CD14-positive monocyte (primary cell): ENCODE data around the gene STARD10. TPM values are rescaled to one million over a fixed set of nuclear protein-coding genes. Genes with fewer than 3 reads are reported as not detected.

ENCODE experiments used
- DNase-seq, 3 donors: peaks; one replicate each; pipeline ENCODE4 v3.0.0-alpha.2; 2011 to 2022
- H2AFZ ChIP-seq: 2 replicates; pipeline ENCODE4 v1.6.0; 2012; ENCODE audit warnings: mild to moderate bottlenecking, low read depth, low read length, inconsistent platforms; ENCODE audit not compliant: insufficient read depth, poor library complexity, severe bottlenecking
- H3K27ac ChIP-seq, 2 donors: 1 replicate in 1 of 2; 2 replicates in 1 of 2; pipeline ENCODE4 v1.5.1; 2012 to 2013; ENCODE audit warnings: low read length in 2 of 2, control low read depth in 1 of 2, inconsistent platforms in 1 of 2, low read depth in 1 of 2, mild to moderate bottlenecking in 1 of 2
- H3K27me3 ChIP-seq, 2 donors: one replicate each; pipeline versions ENCODE4 v1.6.0 to v1.6.1; 2011 to 2013; ENCODE audit warnings: low read length in 2 of 2; ENCODE audit not compliant: control insufficient read depth in 2 of 2, insufficient read depth in 2 of 2
- H3K36me3 ChIP-seq, 2 donors: replicated peaks in 1 of 2; 1 replicate in 1 of 2; 2 replicates in 1 of 2; pipeline versions ENCODE4 v1.5.1 to v1.6.1; 2012 to 2013; ENCODE audit warnings: low read length in 2 of 2, control low read depth in 1 of 2, inconsistent platforms in 1 of 2, mild to moderate bottlenecking in 1 of 2; ENCODE audit not compliant: insufficient read depth in 2 of 2, control insufficient read depth in 1 of 2
- H3K4me1 ChIP-seq, 2 donors: 1 replicate in 1 of 2; 2 replicates in 1 of 2; pipeline versions ENCODE4 v1.5.1 to v1.6.1; 2012 to 2013; ENCODE audit warnings: low read length in 2 of 2, control low read depth in 1 of 2, inconsistent platforms in 1 of 2, mild to moderate bottlenecking in 1 of 2, moderate library complexity in 1 of 2; ENCODE audit not compliant: insufficient read depth in 2 of 2, control insufficient read depth in 1 of 2
- H3K4me2 ChIP-seq: replicated peaks from 2 replicates; pipeline ENCODE3; 2012; ENCODE audit warnings: low read length, moderate library complexity, mild to moderate bottlenecking; ENCODE audit not compliant: poor library complexity, severe bottlenecking; ENCODE audit errors: extremely low read depth
- H3K4me3 ChIP-seq, 3 experiments: fragments of 200-600 bp in 1 of 3; sonication (generic) in 1 of 3; replicated peaks in 1 of 3; 1 replicate in 2 of 3; 2 replicates in 1 of 3; pipeline ENCODE4 v1.5.1; 2011 to 2013; ENCODE audit warnings: low read length in 3 of 3, mild to moderate bottlenecking in 3 of 3, control low read depth in 2 of 3, low read depth in 2 of 3, inconsistent platforms in 1 of 3, moderate library complexity in 1 of 3
- H3K79me2 ChIP-seq: 2 replicates; pipeline ENCODE4 v1.6.0; 2012; ENCODE audit warnings: mild to moderate bottlenecking, control low read depth, inconsistent platforms, low read length, moderate library complexity; ENCODE audit not compliant: insufficient read depth
- H3K9ac ChIP-seq: 2 replicates; pipeline ENCODE4 v1.6.0; 2017; ENCODE audit warnings: low read length, mild to moderate bottlenecking; ENCODE audit not compliant: insufficient read depth, poor library complexity, severe bottlenecking
- H3K9me3 ChIP-seq, 2 donors: replicated peaks in 1 of 2; 1 replicate in 1 of 2; 2 replicates in 1 of 2; pipeline versions ENCODE4 v1.5.1 to v1.6.1; 2012 to 2013; ENCODE audit warnings: low read length in 2 of 2, control low read depth in 1 of 2; ENCODE audit not compliant: control insufficient read depth in 1 of 2, insufficient read depth in 1 of 2
- H4K20me1 ChIP-seq: 2 replicates; pipeline ENCODE4 v1.6.0; 2012; ENCODE audit warnings: mild to moderate bottlenecking, low read length, control low read depth, moderate library complexity; ENCODE audit not compliant: insufficient read depth
- H3K27ac Mint-ChIP-seq, 7 donors: one replicate each; pipeline ENCODE4 v1.8.0; 2020; ENCODE audit warnings: mild to moderate bottlenecking in 7 of 7, mixed read lengths in 7 of 7, moderate library complexity in 6 of 7, inconsistent platforms in 2 of 7
- H3K27me3 Mint-ChIP-seq, 3 donors: one replicate each; pipeline ENCODE4 v1.8.0; 2021 to 2022; ENCODE audit warnings: low read depth in 3 of 3, mild to moderate bottlenecking in 3 of 3, mixed read lengths in 3 of 3, moderate library complexity in 3 of 3, inconsistent platforms in 1 of 3
- H3K36me3 Mint-ChIP-seq, 2 donors: one replicate each; pipeline ENCODE4 v1.8.0; 2020; ENCODE audit warnings: mixed read lengths in 2 of 2, inconsistent platforms in 1 of 2, mild to moderate bottlenecking in 1 of 2
- H3K4me1 Mint-ChIP-seq: one replicate; pipeline ENCODE4 v1.8.0; 2020; ENCODE audit warnings: mild to moderate bottlenecking, mixed read lengths
- H3K4me3 Mint-ChIP-seq, 2 donors: one replicate each; pipeline ENCODE4 v1.8.0; 2020; ENCODE audit warnings: mild to moderate bottlenecking in 2 of 2, mixed read lengths in 2 of 2, moderate library complexity in 1 of 2
- H3K9me3 Mint-ChIP-seq, 7 donors: one replicate each; pipeline ENCODE4 v1.8.0; 2020 to 2022; ENCODE audit warnings: mixed read lengths in 7 of 7, mild to moderate bottlenecking in 6 of 7, moderate library complexity in 6 of 7, inconsistent platforms in 2 of 7
- CTCF ChIP-seq: fragments of 200-600 bp; IDR thresholded peaks from one replicate; pipeline ENCODE4 v1.8.0; 2022; ENCODE audit warnings: antibody characterized with exemption, mild to moderate bottlenecking
- WGBS: methylation state at CpG from one replicate; pipeline ENCODE4 v1.1.5; 2013; ENCODE audit warnings: missing lambda C conversion rate; ENCODE audit not compliant: insufficient coverage; 5-methylcytosine and 5-hydroxymethylcytosine counted together
- intact Hi-C, 2 donors: fragments of 100-400 bp; cut with micrococcal nuclease; formaldehyde crosslinking; loops; one replicate each; pipeline versions ENCODE4 v1.15.0 to v1.15.1; 2023
- polyA plus RNA-seq, 3 donors: library from polyadenylated mRNA; depleted of rRNA in 1 of 3; unstranded in 2 of 3; stranded (reverse) in 1 of 3; fragments of 300-500 nt in 2 of 3; fragments of >200 nt in 1 of 3; fragmentation: Illumina TruSeq in 2 of 3; gene quantifications; 1 replicate in 2 of 3; 2 replicates in 1 of 3; pipeline ENCODE4 v1.2.3, GENCODE V29; 2012 to 2021

STARD10 gene
- polyA plus RNA-seq, 3 donors, result 13.6 to 18.7 (median 15.4) TPM

- peak overlapping the region in 3 of 7 donors; percentile 20 to 80 (median 26) for H3K27ac Mint-ChIP-seq
- peak overlapping the region in 2 of 3 experiments; percentile 10 to 13 for H3K4me3 ChIP-seq
- no peak for TF ChIP-seq CTCF
- peaks cover 39% of the 10 kb centered on the region for H3K4me1 Mint-ChIP-seq
- peaks cover 3 to 30% of the 10 kb centered on the region in 2 donors for H3K27me3 ChIP-seq
- no peak overlapping the region for H2AFZ ChIP-seq
- H3K79me2 ChIP-seq, result no peaks in the 10 kb centered on the region
- peaks cover 6 to 20% of the 10 kb centered on the region in 2 donors for H3K36me3 Mint-ChIP-seq
- 63% methylated on average over 13 of the region's 14 CpGs for WGBS
- peak overlapping the region; percentile 72 to 78 for H3K4me3 Mint-ChIP-seq
- H3K9me3 ChIP-seq, result no peaks in the 10 kb centered on the region
- peaks cover 0 to 2% (median 0%) of the 10 kb centered on the region in 7 donors for H3K9me3 Mint-ChIP-seq
- H3K9ac ChIP-seq, result no peak overlapping the region
- H3K27ac ChIP-seq, result no peak overlapping the region
- no peaks in the 10 kb centered on the region for H3K36me3 ChIP-seq
- H3K4me2 ChIP-seq, result peak overlapping the region; percentile 80
- intact Hi-C loops, result no loop called here
- peaks cover 13% of the 10 kb centered on the region for H4K20me1 ChIP-seq
- DNase-seq, result no peak
- peaks cover 29 to 37% (median 33%) of the 10 kb centered on the region in 3 donors for H3K27me3 Mint-ChIP-seq
- peaks cover 29 to 38% of the 10 kb centered on the region in 2 donors for H3K4me1 ChIP-seq
Measured at GRCh38 chr11:72782081-72782920, 11.5 kb downstream of the STARD10 start.

- Mint-ChIP-seq H3K4me1 (peaks cover 39% of the 10 kb centered on the region), H3K36me3 (peaks cover 6 to 20% of the 10 kb centered on the region in 2 donors), H3K4me3 (peak overlapping the region; percentile 75 to 82), H3K27ac (peak overlapping the region in 3 of 7 donors; percentile 26 to 80 (median 58)), H3K27me3 (peaks cover 29 to 37% (median 33%) of the 10 kb centered on the region in 3 donors), H3K9me3 (peaks cover 0 to 2% (median 0%) of the 10 kb centered on the region in 7 donors)
- H3K27me3 ChIP-seq, result peaks cover 3 to 30% of the 10 kb centered on the region in 2 donors
- peak overlapping the region; percentile 60 for H2AFZ ChIP-seq
- no peak for DNase-seq
- H3K4me1 ChIP-seq, result peaks cover 29 to 38% of the 10 kb centered on the region in 2 donors
- intact Hi-C loops, result no loop called here
- no peaks in the 10 kb centered on the region for H3K9me3 ChIP-seq
- WGBS, result 1% methylated on average over 73 of the region's 89 CpGs
- H3K9ac ChIP-seq, result peak overlapping the region; percentile 62
- H3K4me3 ChIP-seq, result peak overlapping the region; percentile 19 to 71 (median 28)
- no peak for TF ChIP-seq CTCF
- peaks cover 13% of the 10 kb centered on the region for H4K20me1 ChIP-seq
- no peaks in the 10 kb centered on the region for H3K79me2 ChIP-seq
- H3K4me2 ChIP-seq, result peak overlapping the region; percentile 80
- H3K27ac ChIP-seq, result no peak overlapping the region
- H3K36me3 ChIP-seq, result no peaks in the 10 kb centered on the region
Measured at GRCh38 chr11:72781313-72782080, 12.3 kb downstream of the STARD10 start.
